Psoas muscle (tissue), 8 donors: ENCODE measurements around the gene FGF19. TPM values are rescaled to one million over a fixed set of nuclear protein-coding genes. Genes with fewer than 3 reads are reported as not detected.

Experiments
- ATAC-seq, 4 donors: fragments of 200-7000 bp; cut with Tn5 transposase; one replicate each; pipeline ENCODE4 v1.9.1; 2020; ENCODE audit warnings: moderate library complexity in 3 of 4, mild to moderate bottlenecking in 2 of 4
- DNase-seq, 2 donors: peaks; one replicate each; pipeline ENCODE4 v3.0.0-alpha.2; 2020
- H3K27ac ChIP-seq: fragments of 200-600 bp; one replicate; pipeline ENCODE4 v1.8.0; 2022
- H3K27me3 ChIP-seq, 3 donors: fragments of 200-600 bp in 1 of 3; one replicate each; pipeline versions ENCODE4 v1.6.1 to v1.8.0; 2013 to 2022; ENCODE audit warnings: low read length in 2 of 3, mild to moderate bottlenecking in 2 of 3, moderate library complexity in 1 of 3; ENCODE audit not compliant: insufficient read depth in 3 of 3
- H3K36me3 ChIP-seq, 2 donors: fragments of 200-600 bp in 1 of 2; one replicate each; pipeline versions ENCODE4 v1.6.1 to v1.8.0; 2013 to 2022; ENCODE audit warnings: low read depth in 1 of 2, mild to moderate bottlenecking in 1 of 2, moderate library complexity in 1 of 2; ENCODE audit not compliant: insufficient read depth in 1 of 2
- H3K4me1 ChIP-seq: fragments of 200-600 bp; one replicate; pipeline ENCODE4 v1.8.0; 2022
- H3K4me3 ChIP-seq: fragments of 200-600 bp; one replicate; pipeline ENCODE4 v1.8.0; 2022; ENCODE audit warnings: mild to moderate bottlenecking
- H3K9me3 ChIP-seq: fragments of 200-600 bp; one replicate; pipeline ENCODE4 v1.8.0; 2022
- WGBS, 3 donors: extraction: QIAGEN DNeasy Blood & Tissue Kit; methylation state at CpG; one replicate each; pipeline versions ENCODE4 v1.1.6 to v1.1.7; 2013; 5-methylcytosine and 5-hydroxymethylcytosine counted together
- intact Hi-C, 2 donors: fragments of 100-400 bp; cut with DNase I; formaldehyde crosslinking; loops; one replicate each; pipeline versions ENCODE4 v1.11.0 to v1.14.2; 2022
- polyA plus RNA-seq, 3 donors: library from polyadenylated mRNA; stranded (reverse); fragments of 200-250 nt; gene quantifications; one replicate each; pipeline ENCODE4 v1.2.3, GENCODE V29; 2013
- total RNA-seq, 4 donors: library from RNA; stranded (reverse); fragmentation: NEBNext Ultra II Directional in 2 of 4; extraction: Animal tissue kit (Norgen Biotek cat#: 25700) in 2 of 4; gene quantifications; one replicate each; pipeline versions ENCODE4 v1.2.1 to v1.2.4, GENCODE V29; 2021 to 2023
- TF ChIP-seq, protein P1 (sequence below): fragments of 200-600 bp; IDR thresholded peaks from one replicate; pipeline ENCODE4 v1.8.0; 2022; ENCODE audit warnings: antibody characterized with exemption
- donor health status: healthy with polysubstance abuse.
- donor health status: DM: no; HTN: no; CAD: no; lungs with moderate emphysema.
- donor health status: Bipolar disorder and iron deficiency.
- donor health status: healthy.
- donor health status: DM: yes; HTN: yes; CAD: no.
- donor health status: DM: no; HTN: no; CAD: no.
- donor health status: DM: no; HTN: no; CAD: no.
- donor health status: DM: yes; HTN: yes; CAD: no.

The FGF19 gene
- total and polyA plus RNA-seq, 7 donors = not detected

DNA sequence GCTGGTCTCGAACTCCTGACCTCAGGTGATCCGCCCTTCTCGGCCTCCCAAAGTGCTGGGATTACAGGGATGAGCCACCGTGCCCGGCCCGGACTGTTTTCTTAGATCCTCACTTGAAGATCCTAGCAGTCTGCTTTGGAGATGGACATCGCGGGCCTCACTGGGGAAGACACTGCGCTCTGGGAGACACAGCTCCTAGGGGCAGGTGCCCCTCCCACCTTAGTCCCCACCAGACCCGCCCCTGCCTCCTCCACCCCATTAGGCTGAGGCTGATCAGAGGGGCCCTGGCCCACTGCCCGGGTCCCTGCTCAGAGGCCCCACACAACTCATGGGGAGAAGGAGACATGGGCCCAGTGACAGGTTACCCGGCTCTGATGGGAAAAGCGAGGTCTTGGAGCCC is 17.4 kb downstream of the FGF19 start:
- ATAC-seq = no peak
- peaks cover 0 to 7% (median 0%) of the 10 kb centered on the region in 3 donors for H3K27me3 ChIP-seq
- WGBS, 3 donors = 70 to 79% (median 71%) methylated on average over 12 to 13 of the region's 13 CpGs
- H3K9me3 ChIP-seq = no peaks in the 10 kb centered on the region
- H3K4me3 ChIP-seq = no peak overlapping the region
- H3K4me1 ChIP-seq = no peaks in the 10 kb centered on the region
- no peak overlapping the region for H3K27ac ChIP-seq
- DNase-seq = no peak
- TF ChIP-seq, protein P1, sequence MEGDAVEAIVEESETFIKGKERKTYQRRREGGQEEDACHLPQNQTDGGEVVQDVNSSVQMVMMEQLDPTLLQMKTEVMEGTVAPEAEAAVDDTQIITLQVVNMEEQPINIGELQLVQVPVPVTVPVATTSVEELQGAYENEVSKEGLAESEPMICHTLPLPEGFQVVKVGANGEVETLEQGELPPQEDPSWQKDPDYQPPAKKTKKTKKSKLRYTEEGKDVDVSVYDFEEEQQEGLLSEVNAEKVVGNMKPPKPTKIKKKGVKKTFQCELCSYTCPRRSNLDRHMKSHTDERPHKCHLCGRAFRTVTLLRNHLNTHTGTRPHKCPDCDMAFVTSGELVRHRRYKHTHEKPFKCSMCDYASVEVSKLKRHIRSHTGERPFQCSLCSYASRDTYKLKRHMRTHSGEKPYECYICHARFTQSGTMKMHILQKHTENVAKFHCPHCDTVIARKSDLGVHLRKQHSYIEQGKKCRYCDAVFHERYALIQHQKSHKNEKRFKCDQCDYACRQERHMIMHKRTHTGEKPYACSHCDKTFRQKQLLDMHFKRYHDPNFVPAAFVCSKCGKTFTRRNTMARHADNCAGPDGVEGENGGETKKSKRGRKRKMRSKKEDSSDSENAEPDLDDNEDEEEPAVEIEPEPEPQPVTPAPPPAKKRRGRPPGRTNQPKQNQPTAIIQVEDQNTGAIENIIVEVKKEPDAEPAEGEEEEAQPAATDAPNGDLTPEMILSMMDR = no peak
- no peaks in the 10 kb centered on the region for H3K36me3 ChIP-seq
- intact Hi-C loops = loop anchor here (1.0 to 5.0 kb wide), 3 partner anchors 116 to 204 kb away; no protein-coding TSS in a partner anchor

DNA sequence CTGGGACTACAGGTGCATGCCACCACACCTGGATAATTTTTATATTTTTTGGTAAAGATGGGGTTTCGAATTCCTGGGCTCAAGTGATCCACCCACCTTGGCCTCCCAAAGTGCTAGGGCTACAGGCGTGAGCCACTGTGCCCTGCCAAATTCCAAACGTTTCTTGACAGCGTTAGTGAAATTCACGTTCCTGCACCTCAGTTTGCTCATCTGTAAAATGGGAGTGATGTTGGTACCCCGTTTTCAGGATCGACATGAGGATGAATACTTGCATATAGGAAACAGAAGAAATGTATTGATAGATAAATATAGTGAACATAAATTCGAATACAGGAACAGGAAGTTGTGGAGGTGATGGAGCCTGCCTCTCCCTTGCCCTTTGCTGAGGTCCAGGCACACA is 18.5 kb downstream of the FGF19 start:
- ATAC-seq = no peak
- no peaks in the 10 kb centered on the region for H3K4me1 ChIP-seq
- H3K4me3 ChIP-seq = no peak overlapping the region
- H3K36me3 ChIP-seq = no peaks in the 10 kb centered on the region
- H3K9me3 ChIP-seq = no peaks in the 10 kb centered on the region
- H3K27me3 ChIP-seq = no peaks in the 10 kb centered on the region
- intact Hi-C loops = loop anchor here (2.0 to 5.0 kb wide), 4 partner anchors 117 to 511 kb away; no protein-coding TSS in a partner anchor
- 64 to 65% (median 64%) methylated on average over 8 of the region's 8 CpGs for WGBS, 3 donors
- no peak for DNase-seq
- TF ChIP-seq, protein P1 = no peak
- H3K27ac ChIP-seq = no peak overlapping the region

DNA sequence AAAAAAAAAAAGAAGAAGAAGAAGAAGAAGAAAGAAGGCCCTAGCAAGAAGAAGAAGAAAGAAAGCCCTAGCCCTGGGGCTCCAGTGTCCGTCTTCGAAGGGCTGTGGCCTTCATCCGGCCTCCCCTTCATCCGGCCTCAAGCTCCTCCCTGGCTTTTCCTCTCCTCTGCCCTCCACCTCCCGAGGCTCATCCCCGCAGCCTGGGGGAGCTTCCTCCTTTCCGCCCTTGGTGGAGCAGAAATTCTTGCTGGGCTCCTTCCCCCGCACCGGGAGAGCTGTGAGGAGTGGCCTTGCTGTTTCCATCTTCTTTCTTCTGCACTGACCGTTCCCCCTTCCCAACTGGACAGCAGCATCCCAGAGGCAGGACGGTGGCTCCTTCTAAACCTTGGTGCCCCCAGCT is 19.2 kb downstream of the FGF19 start:
- no peak overlapping the region for H3K27ac ChIP-seq
- H3K27me3 ChIP-seq = no peaks in the 10 kb centered on the region
- intact Hi-C loops = loop anchor here (2.0 to 5.0 kb wide), 4 partner anchors 118 to 512 kb away; no protein-coding TSS in a partner anchor
- ATAC-seq = no peak
- H3K4me1 ChIP-seq = no peaks in the 10 kb centered on the region
- no peaks in the 10 kb centered on the region for H3K9me3 ChIP-seq
- WGBS, 3 donors = 70 to 79% (median 73%) methylated on average over 10 to 11 of the region's 11 CpGs
- no peak for DNase-seq
- no peak overlapping the region for H3K4me3 ChIP-seq
- TF ChIP-seq, protein P1 = no peak
- H3K36me3 ChIP-seq = no peaks in the 10 kb centered on the region

DNA sequence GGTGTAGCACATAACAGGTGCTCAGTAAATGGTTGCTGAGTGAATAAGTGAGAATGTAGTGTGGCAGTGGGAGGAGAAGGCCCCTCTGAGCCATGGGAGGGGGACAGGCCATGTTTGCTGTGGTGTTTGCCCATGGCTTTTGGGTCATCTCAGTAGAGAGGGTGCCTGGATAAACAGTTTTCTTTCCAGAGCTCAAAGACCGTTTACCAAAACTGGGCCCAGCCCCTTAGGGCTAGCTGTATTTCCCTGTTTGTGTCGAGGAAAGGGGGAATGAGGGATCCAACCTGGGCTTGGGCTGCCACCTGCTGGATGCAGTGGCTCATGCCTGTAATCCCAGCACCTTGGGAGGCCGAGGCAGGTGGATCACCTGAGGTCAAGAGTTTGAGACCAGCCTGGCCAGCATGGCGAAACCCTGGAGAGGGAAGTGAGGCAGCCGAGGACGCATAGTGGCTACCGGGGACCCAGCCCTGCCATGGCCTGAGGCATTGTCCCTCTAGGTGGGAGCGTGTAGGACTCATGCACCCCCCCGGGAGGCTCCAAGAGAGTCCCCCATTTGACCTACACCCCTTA is 20.0 kb downstream of the FGF19 start:
- Histone ChIP-seq H3K4me3 (no peak overlapping the region), H3K27me3 (no peaks in the 10 kb centered on the region), H3K36me3 (no peaks in the 10 kb centered on the region), H3K9me3 (no peaks in the 10 kb centered on the region), H3K4me1 (no peaks in the 10 kb centered on the region), H3K27ac (no peak overlapping the region)
- DNase-seq (no peak), ATAC-seq (no peak)
- TF ChIP-seq, protein P1 = no peak
- intact Hi-C loops = loop anchor here (2.0 kb wide), 2 partner anchors 511 to 513 kb away; no protein-coding TSS in a partner anchor
- WGBS, 3 donors = 64 to 69% (median 64%) methylated on average over 9 of the region's 9 CpGs
